GM12878 (cell line): ENCODE measurements around the gene RNF166.

Source experiments
- BRCA1 ChIP-seq: IDR thresholded peaks from 2 replicates; pipeline ENCODE4 v1.6.1; 2011; ENCODE audit warnings: low read depth, low read length, improper control_type of control experiment
- CTCF ChIP-seq, 3 experiments: IDR thresholded peaks in 2 of 3; conservative IDR thresholded peaks in 1 of 3; 2 replicates each; pipeline ENCODE4 v1.5.1; 2011; ENCODE audit warnings: low read depth in 3 of 3, low read length in 3 of 3, mild to moderate bottlenecking in 3 of 3, control low read depth in 2 of 3, moderate library complexity in 2 of 3, inconsistent platforms in 1 of 3, mixed read lengths in 1 of 3; ENCODE audit not compliant: control insufficient read depth in 2 of 3, insufficient read depth in 1 of 3; ENCODE audit errors: extremely low read depth in 1 of 3
- EED ChIP-seq: sonication (generic); IDR thresholded peaks from 2 replicates; pipeline ENCODE4 v1.6.1; 2016; ENCODE audit warnings: antibody characterized with exemption, low read depth
- EZH2 ChIP-seq: IDR thresholded peaks from 2 replicates; pipeline ENCODE4 v1.6.1; 2012; ENCODE audit warnings: low read depth, mild to moderate bottlenecking, control low read depth, inconsistent platforms, low read length, borderline replicate concordance; ENCODE audit not compliant: control insufficient read depth
- GATAD2B ChIP-seq: fragments of 450-650 bp; conservative IDR thresholded peaks from 2 replicates; pipeline ENCODE4 v1.6.1; 2017; ENCODE audit warnings: low read depth, mild to moderate bottlenecking, moderate library complexity
- NR2C1 ChIP-seq: fragments of 450-650 bp; IDR thresholded peaks from 2 replicates; pipeline ENCODE4 v1.6.1; 2017; ENCODE audit warnings: antibody characterized with exemption, mild to moderate bottlenecking, moderate library complexity
- POLR2AphosphoS5 ChIP-seq: IDR thresholded peaks from 2 replicates; pipeline ENCODE4 v1.6.1; 2011; ENCODE audit warnings: mild to moderate bottlenecking, low read length, inconsistent platforms
- SRF ChIP-seq, 2 experiments: IDR thresholded peaks; 2 replicates each; pipeline ENCODE4 v1.6.1; 2011; ENCODE audit warnings: low read depth in 2 of 2, low read length in 2 of 2, mild to moderate bottlenecking in 1 of 2, moderate library complexity in 1 of 2
- STAT1 ChIP-seq: fragments of 450-650 bp; conservative IDR thresholded peaks from 2 replicates; pipeline ENCODE4 v1.6.1; 2014; ENCODE audit warnings: antibody characterized with exemption, mild to moderate bottlenecking
- TARDBP ChIP-seq: IDR thresholded peaks from 2 replicates; pipeline ENCODE4 v1.6.1; 2016; ENCODE audit warnings: borderline replicate concordance
- USF1 ChIP-seq: IDR thresholded peaks from 2 replicates; pipeline ENCODE4 v1.6.1; 2011; ENCODE audit warnings: borderline replicate concordance, low read depth, mild to moderate bottlenecking, moderate library complexity, mixed read lengths, low read length; ENCODE audit not compliant: insufficient read depth; ENCODE audit errors: extremely low read length
- ZBTB33 ChIP-seq: fragments of 450-650 bp; IDR thresholded peaks from 2 replicates; pipeline ENCODE4 v1.6.1; 2017; ENCODE audit warnings: mild to moderate bottlenecking
- ZNF384 ChIP-seq: IDR thresholded peaks from 2 replicates; pipeline ENCODE4 v1.6.1; 2012; ENCODE audit warnings: low read depth, mild to moderate bottlenecking, low read length, improper control_type of control experiment, borderline replicate concordance
- TF ChIP-seq, protein P1 (sequence below): IDR thresholded peaks from 2 replicates; pipeline ENCODE4 v1.6.1; 2012; ENCODE audit warnings: mild to moderate bottlenecking, low read depth, low read length

DNA sequence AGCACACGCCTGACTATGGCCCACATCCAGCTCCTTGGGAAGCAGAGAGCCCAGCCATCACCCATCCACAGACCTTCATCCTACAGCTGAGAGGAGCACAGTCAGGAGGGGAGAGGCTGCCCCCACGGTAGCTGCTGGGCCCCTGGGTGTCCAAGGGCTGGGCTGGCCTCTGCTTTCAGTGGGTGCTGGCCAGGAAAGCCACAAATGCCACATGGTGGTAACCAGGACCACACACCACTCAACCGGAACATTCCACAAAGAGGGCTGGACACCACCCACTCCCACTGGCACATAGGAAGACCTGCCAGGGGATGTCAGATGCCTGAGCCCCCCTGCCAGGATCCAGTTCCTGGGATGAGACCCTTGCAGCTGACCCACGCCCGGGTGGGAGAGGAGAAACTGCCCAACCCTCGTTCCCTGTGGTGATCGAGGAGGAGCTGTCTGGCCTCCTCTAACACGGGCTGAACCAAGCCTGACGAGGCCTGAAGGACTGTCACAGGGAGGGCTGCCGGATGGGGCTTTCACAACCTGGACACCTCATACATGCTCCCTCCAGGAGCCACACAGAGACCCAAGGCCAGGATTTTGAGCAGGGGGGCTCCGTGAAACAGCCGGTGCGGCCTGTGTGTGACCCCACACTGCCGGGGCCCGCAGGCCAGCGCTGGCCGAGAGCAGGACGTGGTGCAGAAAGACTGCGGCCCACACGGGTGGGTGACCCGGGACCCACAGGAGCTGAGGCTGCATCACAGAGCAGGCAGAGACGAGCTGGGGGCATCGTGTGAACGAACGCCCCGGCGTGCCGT lies 48.1 kb upstream of the RNF166 start:
- TF ChIP-seq, protein P1, sequence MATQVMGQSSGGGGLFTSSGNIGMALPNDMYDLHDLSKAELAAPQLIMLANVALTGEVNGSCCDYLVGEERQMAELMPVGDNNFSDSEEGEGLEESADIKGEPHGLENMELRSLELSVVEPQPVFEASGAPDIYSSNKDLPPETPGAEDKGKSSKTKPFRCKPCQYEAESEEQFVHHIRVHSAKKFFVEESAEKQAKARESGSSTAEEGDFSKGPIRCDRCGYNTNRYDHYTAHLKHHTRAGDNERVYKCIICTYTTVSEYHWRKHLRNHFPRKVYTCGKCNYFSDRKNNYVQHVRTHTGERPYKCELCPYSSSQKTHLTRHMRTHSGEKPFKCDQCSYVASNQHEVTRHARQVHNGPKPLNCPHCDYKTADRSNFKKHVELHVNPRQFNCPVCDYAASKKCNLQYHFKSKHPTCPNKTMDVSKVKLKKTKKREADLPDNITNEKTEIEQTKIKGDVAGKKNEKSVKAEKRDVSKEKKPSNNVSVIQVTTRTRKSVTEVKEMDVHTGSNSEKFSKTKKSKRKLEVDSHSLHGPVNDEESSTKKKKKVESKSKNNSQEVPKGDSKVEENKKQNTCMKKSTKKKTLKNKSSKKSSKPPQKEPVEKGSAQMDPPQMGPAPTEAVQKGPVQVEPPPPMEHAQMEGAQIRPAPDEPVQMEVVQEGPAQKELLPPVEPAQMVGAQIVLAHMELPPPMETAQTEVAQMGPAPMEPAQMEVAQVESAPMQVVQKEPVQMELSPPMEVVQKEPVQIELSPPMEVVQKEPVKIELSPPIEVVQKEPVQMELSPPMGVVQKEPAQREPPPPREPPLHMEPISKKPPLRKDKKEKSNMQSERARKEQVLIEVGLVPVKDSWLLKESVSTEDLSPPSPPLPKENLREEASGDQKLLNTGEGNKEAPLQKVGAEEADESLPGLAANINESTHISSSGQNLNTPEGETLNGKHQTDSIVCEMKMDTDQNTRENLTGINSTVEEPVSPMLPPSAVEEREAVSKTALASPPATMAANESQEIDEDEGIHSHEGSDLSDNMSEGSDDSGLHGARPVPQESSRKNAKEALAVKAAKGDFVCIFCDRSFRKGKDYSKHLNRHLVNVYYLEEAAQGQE: no peak
- TF ChIP-seq CTCF (IDR thresholded peaks at IDR 0.05 in 2 of 3, conservative IDR thresholded peaks at IDR 0.05 in 1 of 3; ENCODE audit: control insufficient read depth in 2 of 3, extremely low read depth in 1 of 3, insufficient read depth in 1 of 3, low read depth in 3 of 3, low read length in 3 of 3) (no peak), EZH2 (no peak), GATAD2B (no peak), USF1 (no peak), ZNF384 (no peak), STAT1 (no peak), EED (no peak), ZBTB33 (no peak), SRF (IDR thresholded peaks at IDR 0.05; ENCODE audit: low read depth in 2 of 2, low read length in 2 of 2) (no peak), POLR2AphosphoS5 (no peak), BRCA1 (no peak), TARDBP (no peak), NR2C1 (no peak)
